HepG2 (cell line): ENCODE data around the gene CCDC83. TPM values are rescaled to one million over a fixed set of nuclear protein-coding genes. Genes with fewer than 3 reads are reported as not detected.

Experiments used
- ATAC-seq: fragments of 200-7000 bp; cut with Tn5 transposase; 3 replicates; pipeline ENCODE4 v1.9.1; 2020; ENCODE audit warnings: mild to moderate bottlenecking, moderate library complexity
- BruUV-seq: library from RNA; stranded (reverse); fragments of 400-500 nt; replicated peaks from 2 replicates; lab custom pipeline; 2021; lab: Mats Ljungman, UMichigan
- CTCF ChIA-PET: fragments of 300-600 bp; formaldehyde crosslinking; extraction: SDS; loops from one replicate; lab custom pipeline; 2021; ENCODE audit warnings: low total read pairs, inconsistent platforms, low intra/inter-chr PET ratio; lab: Yijun Ruan, JAX
- POLR2A ChIA-PET: fragments of 350-600 bp; sonication (Branson Sonifier 250); formaldehyde crosslinking; loops from one replicate; lab custom pipeline; 2020; ENCODE audit warnings: antibody characterized with exemption, inconsistent platforms; lab: Yijun Ruan, JAX
- DNase-seq: peaks from one replicate; pipeline ENCODE4 v3.0.0-alpha.2; 2015; ENCODE audit warnings: low spot score
- FAIRE-seq: peaks from 3 replicates; lab custom pipeline; 2011; peaks lifted over from hg19 to GRCh38; lab: Jason Lieb, UNC
- H2AFZ ChIP-seq: one replicate; pipeline ENCODE4 v1.6.1; 2011; ENCODE audit warnings: low read length, inconsistent platforms
- H3K27ac ChIP-seq: fragments of 300-600 bp; 3 replicates; pipeline ENCODE4 v1.8.0; 2011; ENCODE audit warnings: mixed run types, mild to moderate bottlenecking, mixed read lengths, low read length, inconsistent platforms; ENCODE audit not compliant: insufficient read depth; ENCODE audit errors: extremely low read length
- H3K27me3 ChIP-seq, 2 experiments: fragments of 200-600 bp in 1 of 2; 2 replicates in 1 of 2; 3 replicates in 1 of 2; pipeline versions ENCODE4 v1.6.0 to v1.8.0; 2011; ENCODE audit warnings: low read length in 2 of 2, mild to moderate bottlenecking in 2 of 2, moderate library complexity in 2 of 2, inconsistent platforms in 1 of 2; ENCODE audit not compliant: insufficient read depth in 2 of 2, control insufficient read depth in 1 of 2
- H3K36me3 ChIP-seq, 2 experiments: fragments of 200-600 bp in 1 of 2; replicated peaks in 1 of 2; 2 replicates in 1 of 2; 3 replicates in 1 of 2; pipeline versions ENCODE4 v1.5.1 to v1.8.0; 2011; ENCODE audit warnings: low read length in 2 of 2, inconsistent platforms in 1 of 2; ENCODE audit not compliant: insufficient read depth in 2 of 2, control insufficient read depth in 1 of 2
- H3K4me1 ChIP-seq: 2 replicates; pipeline ENCODE4 v1.5.1; 2012; ENCODE audit warnings: low read length, inconsistent platforms; ENCODE audit not compliant: insufficient read depth
- H3K4me2 ChIP-seq: 2 replicates; pipeline ENCODE4 v1.6.0; 2011; ENCODE audit warnings: low read depth, low read length, inconsistent platforms
- H3K4me3 ChIP-seq, 3 experiments: fragments of 200-600 bp in 1 of 3; sonication (generic), shearing (Covaris generic) in 1 of 3; replicated peaks in 1 of 3; 2 replicates each; pipeline ENCODE4 v1.5.1; 2011 to 2016; ENCODE audit warnings: low read length in 3 of 3, inconsistent platforms in 2 of 3, low read depth in 2 of 3, mild to moderate bottlenecking in 2 of 3, control low read depth in 1 of 3, mixed read lengths in 1 of 3; ENCODE audit not compliant: insufficient read depth in 1 of 3
- H3K79me2 ChIP-seq: one replicate; pipeline ENCODE4 v1.6.1; 2011; ENCODE audit warnings: low read length, inconsistent platforms; ENCODE audit not compliant: insufficient read depth
- H3K9ac ChIP-seq: 2 replicates; pipeline ENCODE4 v1.6.0; 2011; ENCODE audit warnings: mild to moderate bottlenecking, low read depth, low read length, inconsistent platforms; ENCODE audit not compliant: insufficient read depth
- H3K9me3 ChIP-seq: 2 replicates; pipeline ENCODE4 v1.5.1; 2012; ENCODE audit warnings: mild to moderate bottlenecking, low read length
- H4K20me1 ChIP-seq: 2 replicates; pipeline ENCODE4 v1.6.0; 2011; ENCODE audit warnings: inconsistent platforms, mild to moderate bottlenecking, low read length, moderate library complexity; ENCODE audit not compliant: insufficient read depth
- CEBPZ ChIP-seq: IDR thresholded peaks from 2 replicates; pipeline ENCODE4 v1.6.1; 2012; ENCODE audit warnings: low read length, improper control_type of control experiment
- FOXM1 ChIP-seq: sonication (generic); formaldehyde crosslinking; IDR thresholded peaks from 2 replicates; pipeline ENCODE4 v1.5.0; 2020; ENCODE audit warnings: missing genetic modification reagents
- JARID2 ChIP-seq: sonication (generic); formaldehyde crosslinking; IDR thresholded peaks from 2 replicates; pipeline ENCODE4 v1.8.1; 2023; ENCODE audit warnings: missing genetic modification reagents, inconsistent platforms; ENCODE audit not compliant: insufficient replicate concordance
- KDM5B ChIP-seq: sonication (generic); formaldehyde crosslinking; IDR thresholded peaks from 2 replicates; pipeline ENCODE4 v1.4.0; 2020; ENCODE audit warnings: missing genetic modification reagents, mild to moderate bottlenecking, borderline replicate concordance
- MEIS1 ChIP-seq: sonication (generic); formaldehyde crosslinking; IDR thresholded peaks from 2 replicates; pipeline ENCODE4 v1.9.0; 2021; ENCODE audit warnings: mild to moderate bottlenecking, missing genetic modification reagents, moderate library complexity, borderline replicate concordance
- NFYB ChIP-seq: sonication (generic); formaldehyde crosslinking; IDR thresholded peaks from 2 replicates; pipeline ENCODE4 v1.4.0; 2020; ENCODE audit warnings: missing genetic modification reagents
- PPARG ChIP-seq: conservative IDR thresholded peaks from 2 replicates; pipeline ENCODE4 v1.6.1; 2016; ENCODE audit warnings: missing biosample characterization, missing genetic modification reagents
- RARG ChIP-seq: sonication (generic); formaldehyde crosslinking; IDR thresholded peaks from 2 replicates; pipeline ENCODE4 v1.4.0; 2020; ENCODE audit warnings: low read depth, mild to moderate bottlenecking, missing genetic modification reagents
- XRCC5 ChIP-seq: fragments of 200-400 bp; formaldehyde crosslinking; optimal IDR thresholded peaks from 2 replicates; pipeline ENCODE3; 2017; ENCODE audit warnings: mild to moderate bottlenecking, low read length
- ZBTB1 ChIP-seq: sonication (generic); formaldehyde crosslinking; IDR thresholded peaks from 2 replicates; pipeline ENCODE4 v1.4.0; 2020; ENCODE audit warnings: missing genetic modification reagents, borderline replicate concordance
- ZBTB38 ChIP-seq: sonication (generic); formaldehyde crosslinking; IDR thresholded peaks from 2 replicates; pipeline ENCODE4 v1.5.1; 2020; ENCODE audit warnings: mild to moderate bottlenecking, missing genetic modification reagents
- ZFP41 ChIP-seq: sonication (generic); formaldehyde crosslinking; IDR thresholded peaks from 2 replicates; pipeline ENCODE4 v1.4.0; 2020; ENCODE audit warnings: mild to moderate bottlenecking, missing genetic modification reagents, borderline replicate concordance
- ZNF18 ChIP-seq: sonication (generic); formaldehyde crosslinking; IDR thresholded peaks from 2 replicates; pipeline ENCODE4 v1.8.0; 2022; ENCODE audit warnings: mild to moderate bottlenecking, missing genetic modification reagents; ENCODE audit not compliant: insufficient replicate concordance
- ZNF263 ChIP-seq: sonication (generic); formaldehyde crosslinking; IDR thresholded peaks from 2 replicates; pipeline ENCODE4 v1.4.0; 2020; ENCODE audit warnings: missing genetic modification reagents
- ZNF543 ChIP-seq: sonication (generic); formaldehyde crosslinking; IDR thresholded peaks from 2 replicates; pipeline ENCODE4 v1.4.0; 2020; ENCODE audit warnings: mild to moderate bottlenecking, missing genetic modification reagents
- ZNF615 ChIP-seq: sonication (generic); formaldehyde crosslinking; IDR thresholded peaks from 2 replicates; pipeline ENCODE4 v1.5.0; 2020; ENCODE audit warnings: mild to moderate bottlenecking, missing genetic modification reagents, borderline replicate concordance
- ZNF770 ChIP-seq: sonication (generic); formaldehyde crosslinking; IDR thresholded peaks from 2 replicates; pipeline ENCODE4 v1.5.0; 2020; ENCODE audit warnings: mild to moderate bottlenecking, missing genetic modification reagents
- WGBS: methylation state at CpG from one replicate; pipeline ENCODE4 v1.1.6; 2017; ENCODE audit warnings: low lambda C conversion rate; 5-methylcytosine and 5-hydroxymethylcytosine counted together
- in situ Hi-C: cut with HindIII; loops from 2 replicates; pipeline ENCODE4 v1.10.0; 2017; ENCODE audit warnings: low pct_unique_long_range_greater_than_20kb; ENCODE audit not compliant: extremely low pct_ligation_motif_present
- intact Hi-C: fragments of 100-400 bp; cut with micrococcal nuclease; formaldehyde crosslinking; loops from one replicate; pipeline ENCODE4 v1.10.0; 2022; ENCODE audit not compliant: unreplicated experiment
- polyA plus RNA-seq, 8 experiments: library from polyadenylated mRNA; depleted of rRNA in 3 of 8; stranded (reverse) in 7 of 8; unstranded in 1 of 8; fragments of >200 nt; fragmentation: Illumina TruSeq in 4 of 8; extraction: Trizol in 4 of 8; gene quantifications; 2 replicates each; pipeline versions ENCODE4 v1.2.1 to v1.2.3, GENCODE V29; 2011 to 2016; ENCODE audit warnings: low read depth in 4 of 8, missing spikeins in 1 of 8, mixed read lengths in 1 of 8; ENCODE audit not compliant: insufficient read depth in 1 of 8
- total RNA-seq, 5 experiments: library from RNA; depleted of rRNA; stranded (reverse); fragments of >200 nt; fragmentation: Illumina TruSeq; extraction: Trizol; gene quantifications; 2 replicates each; pipeline ENCODE4 v1.2.3, GENCODE V29; 2016; ENCODE audit warnings: low read depth in 1 of 5
- TF ChIP-seq, protein P1 (sequence below): sonication (generic); formaldehyde crosslinking; IDR thresholded peaks from 2 replicates; pipeline ENCODE4 v1.8.0; 2022; ENCODE audit warnings: missing genetic modification reagents, low read depth, mild to moderate bottlenecking, borderline replicate concordance

The CCDC83 gene
- total and polyA plus RNA-seq, 2 of the 13 experiments (the other 11 are each of a cell fraction or from before 2014, with no cell fraction given): not detected

DNA sequence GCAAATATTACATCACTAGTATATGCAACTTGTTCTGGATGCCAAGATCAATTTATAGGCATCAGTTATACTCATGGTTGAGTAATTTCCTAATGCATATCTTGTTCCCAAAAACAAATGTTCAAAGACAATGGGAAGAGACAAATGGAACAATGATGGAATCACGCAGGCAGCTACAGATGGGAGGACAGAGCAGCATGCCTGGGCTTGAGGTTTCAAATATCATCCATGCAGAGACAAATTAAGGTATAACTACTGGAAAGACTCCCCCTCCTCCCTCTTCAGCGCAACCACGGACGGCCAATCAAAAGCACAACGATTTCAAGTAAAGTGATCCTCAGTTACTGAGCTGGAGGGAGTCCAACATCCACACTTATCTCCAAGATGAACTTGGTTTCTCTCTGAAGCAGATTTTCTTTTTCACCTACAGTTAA, 106.8 kb downstream of the CCDC83 start:
- DNase-seq (no peak), ATAC-seq (no peak), FAIRE-seq (no peak)
- Histone ChIP-seq H3K9me3 (no peaks in the 10 kb centered on the region), H3K27ac (no peak overlapping the region), H2AFZ (no peak overlapping the region), H3K9ac (no peak overlapping the region), H3K79me2 (peaks cover 2% of the 10 kb centered on the region), H3K4me1 (no peaks in the 10 kb centered on the region), H3K4me2 (no peak overlapping the region), H4K20me1 (no peaks in the 10 kb centered on the region), H3K4me3 (no peak overlapping the region), H3K36me3 (peaks cover 12 to 59% of the 10 kb centered on the region in 2 experiments), H3K27me3 (no peaks in the 10 kb centered on the region)
- 100% methylated on average over 5 of the region's 5 CpGs for WGBS
- POLR2A ChIA-PET: no interaction called here
- BruUV-seq: no TSS peak
- CTCF ChIA-PET: no interaction called here
- intact Hi-C loops: no loop called here
- in situ Hi-C loops: no loop called here
- TF ChIP-seq XRCC5 (no peak), PPARG (no peak), MEIS1 (CRISPR knock-in tag) (no peak), CEBPZ (no peak), KDM5B (CRISPR knock-in tag) (no peak), ZFP41 (no peak), ZBTB38 (CRISPR knock-in tag) (no peak), ZNF263 (no peak), ZNF615 (CRISPR knock-in tag) (no peak), ZBTB1 (CRISPR knock-in tag) (no peak), RARG (CRISPR knock-in tag) (no peak), JARID2 (no peak), NFYB (CRISPR knock-in tag) (no peak), ZNF18 (CRISPR knock-in tag) (no peak), ZNF543 (CRISPR knock-in tag) (no peak), ZNF770 (CRISPR knock-in tag) (no peak), FOXM1 (CRISPR knock-in tag) (no peak)
- TF ChIP-seq, protein P1, sequence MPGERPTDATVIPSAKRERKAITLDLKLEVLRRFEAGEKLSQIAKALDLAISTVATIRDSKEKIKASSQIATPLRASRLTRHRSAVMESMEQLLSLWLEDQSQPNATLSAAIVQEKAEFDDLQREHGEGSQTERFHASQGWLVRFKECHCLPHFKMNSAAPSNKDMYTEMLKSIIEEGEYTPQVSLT (CRISPR knock-in tag): no peak
